Left forelimb (tissue), 1 donor: ENCODE results near the gene SLC25A26.

Source experiments
- DNase-seq: peaks from one replicate; pipeline ENCODE4 v3.0.0-alpha.2; 2018; ENCODE audit warnings: low spot score

SLC25A26 gene

GRCh38 chr3:66326340-66326739 lies 105.5 kb downstream of the SLC25A26 start:
- DNase-seq, result no peak

DNA sequence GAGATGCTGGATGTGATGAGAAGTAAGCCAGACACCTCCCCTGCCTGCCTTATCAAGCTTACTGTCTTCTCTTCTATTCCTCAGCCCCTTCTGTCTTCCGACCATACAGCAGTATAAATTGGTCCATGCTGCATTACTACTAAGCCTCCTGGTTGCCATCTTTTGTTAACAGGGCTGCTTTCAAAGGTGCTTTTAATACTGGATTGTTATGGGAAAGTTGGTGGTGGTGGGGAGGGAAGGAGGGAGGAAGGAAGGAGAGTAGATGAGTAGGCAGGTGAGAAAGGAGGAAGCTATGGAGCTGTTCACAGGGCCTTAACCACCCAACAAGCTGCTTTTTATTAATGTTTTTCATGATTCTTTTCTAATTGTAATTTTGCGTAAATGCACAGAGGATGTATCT lies 114.9 kb downstream of the SLC25A26 start:
- no peak for DNase-seq

GRCh38 chr3:66336333-66336766 lies 115.5 kb downstream of the SLC25A26 start:
- no peak for DNase-seq

DNA sequence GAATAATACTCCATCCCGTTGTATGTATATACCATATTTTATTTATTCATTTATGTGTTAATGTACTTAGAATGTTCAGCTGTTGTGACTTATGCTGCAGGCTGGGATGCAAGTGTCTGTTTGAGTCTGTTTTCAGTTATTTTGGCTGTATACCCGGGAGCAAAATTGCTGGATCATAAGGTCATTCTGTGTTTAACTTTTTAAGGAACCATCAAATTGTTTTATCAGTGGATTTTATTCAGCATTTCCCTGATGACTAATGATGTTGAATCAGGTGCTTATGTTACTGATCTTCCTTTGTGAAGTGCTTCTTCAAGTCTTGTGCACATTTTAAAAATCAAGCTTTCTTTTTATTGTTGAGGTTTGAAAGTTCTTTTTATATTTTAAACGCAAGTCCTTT lies 118.1 kb downstream of the SLC25A26 start:
- DNase-seq, result no peak

- DNase-seq, result no peak
Observed at GRCh38 chr3:66342717-66343356, 122.0 kb downstream of the SLC25A26 start.

- no peak for DNase-seq
Observed at GRCh38 chr3:66344391-66344811, 123.6 kb downstream of the SLC25A26 start.

DNA sequence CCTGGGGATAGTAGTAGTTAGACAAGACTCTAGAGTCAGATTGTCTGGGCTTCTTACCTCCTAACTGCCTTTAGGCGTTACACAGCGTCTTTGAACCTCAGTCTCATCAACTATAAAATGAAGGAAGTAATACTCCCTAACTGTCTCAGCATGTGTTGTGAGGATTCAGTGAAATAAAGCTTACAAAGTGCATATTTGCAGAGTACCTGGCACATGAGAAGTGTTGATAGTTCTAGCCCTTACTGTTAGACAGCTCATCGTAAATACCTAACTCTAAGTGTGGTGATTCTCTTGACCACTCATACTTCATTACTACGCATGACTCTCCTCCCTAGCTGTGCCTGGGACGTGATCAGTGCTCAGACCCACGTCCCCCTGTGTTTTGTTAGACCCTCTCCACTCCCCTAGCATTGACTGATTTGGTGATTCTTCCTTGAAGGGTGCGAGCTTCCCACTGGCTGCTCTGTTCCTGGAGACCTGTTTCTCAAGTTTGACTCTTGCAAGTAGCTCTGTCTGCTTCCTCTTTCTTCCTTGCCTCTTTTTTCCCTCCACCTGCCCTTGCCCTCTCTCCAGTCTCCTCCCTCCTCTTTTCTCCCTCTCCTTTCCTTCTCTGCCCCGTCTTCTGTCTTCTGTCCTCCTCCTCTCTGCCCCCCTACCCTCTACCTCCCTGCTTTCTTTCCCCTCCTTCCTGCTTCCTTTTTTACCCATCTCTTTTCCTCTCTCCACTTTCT lies 124.2 kb downstream of the SLC25A26 start:
- no peak for DNase-seq

GRCh38 chr3:66348704-66349103 lies 127.9 kb downstream of the SLC25A26 start:
- no peak for DNase-seq

DNA sequence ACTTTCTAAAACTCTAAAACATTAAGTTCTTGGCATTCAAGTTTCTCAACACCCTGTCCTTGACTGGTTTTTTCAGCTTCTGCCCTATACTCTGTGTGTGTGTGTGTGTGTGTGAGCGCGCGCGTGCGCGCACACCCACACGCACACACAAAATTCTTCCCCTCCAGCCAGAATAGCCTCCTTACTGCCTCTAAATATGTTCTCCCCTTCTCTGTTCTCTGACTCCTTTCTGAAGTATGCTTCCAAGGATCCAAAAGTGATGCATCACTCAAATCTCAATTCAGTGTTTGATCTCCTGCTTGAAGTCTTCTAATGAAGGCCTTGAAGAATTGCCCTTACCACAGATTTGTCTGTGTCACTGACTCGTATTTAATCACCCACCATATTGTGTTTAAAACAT lies 129.8 kb downstream of the SLC25A26 start:
- DNase-seq, result no peak

- DNase-seq, result no peak
Observed at GRCh38 chr3:66353039-66353438, 132.2 kb downstream of the SLC25A26 start.

- no peak for DNase-seq
Observed at GRCh38 chr3:66353530-66353929, 132.7 kb downstream of the SLC25A26 start.

- no peak for DNase-seq
Observed at GRCh38 chr3:66354001-66354400, 133.2 kb downstream of the SLC25A26 start.

GRCh38 chr3:66355394-66355793 lies 134.6 kb downstream of the SLC25A26 start:
- DNase-seq, result no peak

GRCh38 chr3:66355997-66356396 lies 135.2 kb downstream of the SLC25A26 start:
- DNase-seq, result no peak

- no peak for DNase-seq
Observed at GRCh38 chr3:66361356-66361755, 140.6 kb downstream of the SLC25A26 start.

DNA sequence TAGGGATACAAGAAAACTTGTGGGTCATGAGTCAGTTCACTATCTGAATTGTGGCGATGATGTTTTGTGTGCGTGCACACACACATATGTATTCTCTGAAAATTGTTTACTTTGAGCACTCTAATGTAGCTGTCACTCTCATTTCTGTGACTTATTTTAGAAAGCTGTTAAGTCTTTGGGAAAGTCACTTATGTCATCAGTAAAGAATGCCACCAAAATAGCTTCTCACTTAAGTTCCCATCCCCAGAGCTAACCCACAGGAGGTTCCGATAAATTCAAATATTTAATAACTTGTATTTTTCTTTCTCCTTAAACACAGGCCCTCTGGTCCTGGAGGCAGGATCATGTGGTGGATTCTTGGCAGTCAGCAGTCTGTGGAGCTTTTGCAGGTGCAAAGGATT lies 141.7 kb downstream of the SLC25A26 start:
- no peak for DNase-seq

- DNase-seq, result no peak
Observed at GRCh38 chr3:66363148-66363547, 142.3 kb downstream of the SLC25A26 start.

GRCh38 chr3:66365080-66365479 lies 144.3 kb downstream of the SLC25A26 start:
- no peak for DNase-seq

DNA sequence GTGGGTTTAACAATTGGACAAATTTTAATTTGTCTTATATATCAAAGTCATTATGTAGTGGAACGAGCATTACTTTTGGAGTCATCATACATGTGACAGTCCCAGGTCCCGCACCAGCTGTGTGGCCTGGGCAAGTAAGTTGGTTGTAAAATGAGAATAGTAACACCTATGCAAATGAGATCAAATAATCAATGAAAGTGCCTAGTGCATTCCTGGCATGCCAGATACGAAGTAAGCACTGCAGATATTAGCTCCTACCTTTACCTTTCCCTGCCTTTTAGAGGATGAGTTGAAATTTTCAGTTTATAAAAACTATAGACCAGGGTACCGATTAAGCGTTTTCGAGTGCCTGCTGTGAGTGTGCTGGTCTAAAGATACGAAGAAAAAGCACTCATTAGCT lies 145.9 kb downstream of the SLC25A26 start:
- DNase-seq, result no peak

GRCh38 chr3:66367979-66368378 lies 147.2 kb downstream of the SLC25A26 start:
- no peak for DNase-seq

DNA sequence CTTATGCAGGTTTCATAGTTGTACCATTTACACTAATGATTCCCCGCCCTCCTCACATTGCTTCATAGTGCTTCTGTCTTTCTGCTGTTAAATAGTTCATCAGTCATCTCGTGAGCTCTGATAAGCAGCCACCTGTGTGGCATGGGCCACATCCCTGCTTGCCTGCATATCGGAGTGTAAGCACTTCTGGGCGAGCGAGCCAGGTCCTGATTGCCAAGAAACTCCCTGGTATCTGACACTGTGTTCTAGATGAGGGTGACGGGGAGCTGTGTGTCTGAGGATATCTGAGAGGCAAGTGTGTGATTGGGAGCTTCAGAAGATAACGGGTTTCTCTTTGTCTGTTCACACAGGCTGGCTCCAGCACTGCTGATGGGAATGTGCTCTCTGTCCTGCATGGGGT lies 149.4 kb downstream of the SLC25A26 start:
- DNase-seq, result no peak

DNA sequence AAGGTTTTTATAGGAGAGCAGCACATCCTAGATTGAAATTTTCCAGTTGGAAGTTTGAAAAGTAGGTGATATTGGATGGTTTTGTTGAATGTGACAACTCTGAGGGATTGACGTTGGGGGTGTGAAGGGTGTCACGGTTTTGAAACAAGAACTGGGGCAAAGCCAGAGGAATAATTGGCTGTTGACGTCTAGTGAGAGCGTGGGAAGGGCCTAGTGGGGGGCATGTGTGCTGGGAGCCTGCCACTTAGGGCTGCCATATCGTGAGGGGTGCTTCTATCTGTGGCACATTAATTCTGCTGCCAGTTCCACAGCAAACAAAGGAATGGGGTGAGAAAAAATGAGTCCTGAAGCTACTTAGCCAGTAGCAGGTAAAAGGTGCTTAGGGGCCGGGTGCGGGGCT lies 150.6 kb downstream of the SLC25A26 start:
- no peak for DNase-seq

- no peak for DNase-seq
Observed at GRCh38 chr3:66372681-66373350, 152.0 kb downstream of the SLC25A26 start.
